ENCODE data around the gene SELENOM.
A peak's percentile ranks its signal among the peaks of the same experiment; 100 is the strongest.

The SELENOM gene

DNA sequence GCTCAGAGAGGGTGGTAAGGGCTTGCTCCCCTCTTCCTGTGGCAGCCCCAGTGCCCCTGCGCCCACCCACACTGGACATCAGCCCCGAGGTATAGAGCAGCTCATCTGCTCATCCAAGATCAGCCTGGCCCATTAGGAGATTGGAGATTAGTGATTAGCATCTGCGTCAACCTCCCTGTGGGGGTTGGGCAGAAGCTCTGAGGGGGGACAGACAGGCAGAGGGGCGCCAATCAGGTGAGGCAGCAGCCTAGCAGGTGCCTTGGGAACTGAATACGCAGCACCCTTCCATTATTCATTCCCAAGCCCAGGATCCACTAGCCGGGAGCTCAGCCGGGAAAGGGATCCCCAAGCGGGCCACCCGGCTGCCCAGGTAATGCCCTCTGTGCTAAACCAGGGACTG, 15.2 kb downstream of the SELENOM start:
- H3K4me1 ChIP-seq = no peaks in the 10 kb centered on the region
- H3K4me3 ChIP-seq (ENCODE audit: low read depth, low read length) = no peak overlapping the region
- H3K36me3 ChIP-seq (ENCODE audit: control insufficient read depth, insufficient read depth, low read length) = no peaks in the 10 kb centered on the region
- H3K9me3 ChIP-seq (ENCODE audit: control insufficient read depth, low read length) = no peaks in the 10 kb centered on the region
- no peak overlapping the region for H3K9ac ChIP-seq
- no peaks in the 10 kb centered on the region for H3K79me2 ChIP-seq
- no peak overlapping the region for H3K27ac ChIP-seq
- TF ChIP-seq, protein P1, sequence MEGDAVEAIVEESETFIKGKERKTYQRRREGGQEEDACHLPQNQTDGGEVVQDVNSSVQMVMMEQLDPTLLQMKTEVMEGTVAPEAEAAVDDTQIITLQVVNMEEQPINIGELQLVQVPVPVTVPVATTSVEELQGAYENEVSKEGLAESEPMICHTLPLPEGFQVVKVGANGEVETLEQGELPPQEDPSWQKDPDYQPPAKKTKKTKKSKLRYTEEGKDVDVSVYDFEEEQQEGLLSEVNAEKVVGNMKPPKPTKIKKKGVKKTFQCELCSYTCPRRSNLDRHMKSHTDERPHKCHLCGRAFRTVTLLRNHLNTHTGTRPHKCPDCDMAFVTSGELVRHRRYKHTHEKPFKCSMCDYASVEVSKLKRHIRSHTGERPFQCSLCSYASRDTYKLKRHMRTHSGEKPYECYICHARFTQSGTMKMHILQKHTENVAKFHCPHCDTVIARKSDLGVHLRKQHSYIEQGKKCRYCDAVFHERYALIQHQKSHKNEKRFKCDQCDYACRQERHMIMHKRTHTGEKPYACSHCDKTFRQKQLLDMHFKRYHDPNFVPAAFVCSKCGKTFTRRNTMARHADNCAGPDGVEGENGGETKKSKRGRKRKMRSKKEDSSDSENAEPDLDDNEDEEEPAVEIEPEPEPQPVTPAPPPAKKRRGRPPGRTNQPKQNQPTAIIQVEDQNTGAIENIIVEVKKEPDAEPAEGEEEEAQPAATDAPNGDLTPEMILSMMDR (IDR thresholded peaks at IDR 0.05) = no peak
- no peak overlapping the region for H3K4me2 ChIP-seq (ENCODE audit: low read length)
- H2AFZ ChIP-seq = no peak overlapping the region
- H3K27me3 ChIP-seq (ENCODE audit: control insufficient read depth, insufficient read depth, low read length) = no peaks in the 10 kb centered on the region

DNA sequence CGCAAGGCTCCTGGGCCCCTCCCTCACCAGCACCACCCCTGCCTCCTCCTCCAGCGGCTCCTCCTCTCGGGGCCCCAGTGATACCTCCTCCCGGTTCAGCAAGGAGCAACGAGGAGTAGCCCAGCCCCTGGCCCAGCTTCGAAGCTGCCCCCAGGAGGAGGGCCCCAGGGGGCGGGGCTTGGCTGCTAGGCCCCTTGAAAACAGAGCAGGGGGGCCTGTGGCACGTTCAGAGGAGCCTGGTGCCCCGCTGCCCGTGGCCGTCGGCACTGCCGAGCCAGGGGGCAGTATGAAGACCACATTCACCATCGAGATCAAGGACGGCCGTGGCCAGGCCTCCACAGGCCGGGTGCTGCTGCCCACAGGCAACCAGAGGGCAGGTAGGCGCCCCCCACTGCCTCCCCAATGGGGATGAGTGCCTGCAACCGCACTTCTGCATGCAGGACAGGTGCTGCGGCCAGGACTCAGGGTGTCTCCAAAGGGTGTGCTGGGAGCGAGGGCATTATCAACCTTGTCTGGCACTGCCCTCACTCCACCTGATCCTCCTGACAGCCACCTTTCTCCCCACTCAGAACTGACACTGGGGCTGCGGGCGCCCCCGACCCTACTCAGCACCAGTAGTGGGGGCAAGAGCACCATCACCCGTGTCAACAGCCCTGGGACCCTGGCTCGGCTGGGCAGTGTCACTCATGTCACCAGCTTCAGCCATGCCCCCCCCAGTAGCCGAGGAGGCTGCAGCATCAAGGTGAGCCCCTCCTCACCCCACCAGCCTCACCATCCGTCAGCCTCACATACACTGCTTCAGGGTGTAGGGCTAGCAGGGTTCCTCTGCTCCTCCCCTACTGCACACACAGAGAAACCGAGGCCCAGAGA, 16.0 kb downstream of the SELENOM start:
- TF ChIP-seq, protein P1 (IDR thresholded peaks at IDR 0.05) = no peak
- Histone ChIP-seq H3K27ac (no peak overlapping the region), H3K4me3 (ENCODE audit: low read depth, low read length) (no peak overlapping the region), H3K36me3 (ENCODE audit: control insufficient read depth, insufficient read depth, low read length) (no peaks in the 10 kb centered on the region), H3K4me1 (no peaks in the 10 kb centered on the region), H3K27me3 (ENCODE audit: control insufficient read depth, insufficient read depth, low read length) (no peaks in the 10 kb centered on the region), H3K79me2 (no peaks in the 10 kb centered on the region), H2AFZ (no peak overlapping the region), H3K4me2 (ENCODE audit: low read length) (no peak overlapping the region), H3K9me3 (ENCODE audit: control insufficient read depth, low read length) (no peaks in the 10 kb centered on the region), H3K9ac (no peak overlapping the region)

DNA sequence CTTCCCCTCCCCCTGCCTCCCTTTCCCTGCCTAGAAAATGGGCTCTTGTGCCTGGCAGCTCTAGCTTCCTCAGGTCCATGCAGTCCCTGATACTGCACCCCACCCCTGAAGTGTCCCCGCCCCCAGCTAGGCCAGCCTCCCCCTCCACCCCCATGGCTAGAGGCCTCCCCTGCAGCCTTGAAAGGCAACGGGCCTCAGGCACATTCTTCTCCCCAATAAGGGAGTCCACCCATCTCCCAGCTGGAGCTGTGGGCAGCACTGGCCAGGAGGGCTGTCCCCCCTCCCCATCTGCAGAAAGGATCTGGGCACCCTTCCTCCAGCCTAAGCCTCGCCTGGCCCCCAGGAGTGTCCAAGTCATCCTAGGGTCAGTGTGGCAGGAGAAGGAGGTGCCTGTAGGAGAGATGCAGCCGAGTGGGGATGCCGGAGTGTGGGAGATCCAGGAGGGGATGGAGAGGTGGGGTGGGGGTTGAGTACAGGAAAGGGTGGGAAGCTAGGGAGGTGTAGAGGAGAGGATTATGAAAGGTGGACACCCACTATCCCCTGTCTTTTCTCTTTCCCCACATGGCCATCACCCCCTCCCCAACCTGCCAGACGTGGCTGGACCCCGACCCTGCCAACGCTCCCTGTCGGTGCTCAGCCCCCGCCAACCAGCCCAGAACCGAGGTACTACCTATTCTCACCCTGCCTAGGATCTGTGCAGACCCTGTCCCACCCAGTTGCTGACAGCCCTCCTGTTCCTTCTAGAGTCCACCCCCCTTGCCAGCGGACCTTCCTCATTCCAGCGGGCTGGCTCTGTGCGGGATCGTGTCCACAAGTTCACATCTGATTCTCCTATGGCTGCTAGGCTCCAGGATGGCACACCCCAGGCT, 16.9 kb downstream of the SELENOM start:
- Histone ChIP-seq H3K9me3 (ENCODE audit: control insufficient read depth, low read length) (no peaks in the 10 kb centered on the region), H3K27me3 (ENCODE audit: control insufficient read depth, insufficient read depth, low read length) (no peaks in the 10 kb centered on the region), H3K4me1 (no peaks in the 10 kb centered on the region), H3K9ac (no peak overlapping the region), H3K27ac (no peak overlapping the region), H3K4me2 (ENCODE audit: low read length) (no peak overlapping the region), H3K79me2 (no peaks in the 10 kb centered on the region), H3K4me3 (ENCODE audit: low read depth, low read length) (no peak overlapping the region), H2AFZ (no peak overlapping the region), H3K36me3 (ENCODE audit: control insufficient read depth, insufficient read depth, low read length) (no peaks in the 10 kb centered on the region)
- TF ChIP-seq, protein P1 (IDR thresholded peaks at IDR 0.05) = no peak

DNA sequence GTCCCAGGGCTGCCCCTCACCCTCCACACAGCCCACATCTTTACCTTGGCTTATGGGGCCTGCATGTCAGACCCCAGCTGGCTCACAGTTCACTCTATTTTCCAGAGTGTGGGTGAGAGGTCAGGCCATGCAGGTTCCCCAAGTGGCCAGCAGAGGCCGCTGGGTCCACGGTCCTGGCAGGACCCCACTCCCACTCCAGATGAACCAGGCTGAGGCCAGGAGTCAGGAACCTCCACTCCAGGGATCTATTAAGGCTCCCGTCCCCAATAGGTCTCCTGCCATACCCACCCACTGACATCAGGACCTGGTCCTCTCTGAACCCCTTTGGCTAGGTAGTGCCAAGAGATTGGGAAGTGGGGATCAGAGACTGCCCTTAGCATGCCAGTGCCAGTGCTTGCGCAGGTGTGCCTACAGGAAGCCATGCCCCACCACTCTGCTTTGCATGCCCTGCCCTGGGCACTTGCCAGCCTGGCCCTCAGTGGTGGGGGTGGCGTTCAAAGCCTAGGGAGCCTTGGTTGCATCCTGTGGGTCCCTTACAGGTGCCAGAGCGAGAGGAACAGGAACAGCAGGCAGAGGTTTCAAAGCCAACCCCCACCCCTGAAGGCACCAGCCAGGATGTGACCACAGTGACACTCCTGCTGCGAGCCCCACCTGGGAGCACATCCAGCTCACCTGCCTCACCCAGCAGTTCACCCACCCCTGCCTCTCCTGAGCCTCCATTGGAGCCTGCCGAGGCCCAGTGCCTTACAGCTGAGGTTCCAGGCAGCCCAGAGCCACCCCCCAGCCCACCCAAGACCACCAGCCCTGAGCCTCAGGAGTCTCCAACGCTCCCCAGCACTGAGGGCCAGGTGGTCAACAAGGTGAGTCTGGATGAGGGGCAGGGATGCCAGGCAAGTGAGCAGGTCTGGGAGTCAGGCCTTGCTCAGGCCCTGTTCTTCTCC, 17.9 kb downstream of the SELENOM start:
- Histone ChIP-seq H3K9ac (no peak overlapping the region), H3K27me3 (ENCODE audit: control insufficient read depth, insufficient read depth, low read length) (no peaks in the 10 kb centered on the region), H3K4me2 (ENCODE audit: low read length) (no peak overlapping the region), H3K79me2 (no peaks in the 10 kb centered on the region), H2AFZ (no peak overlapping the region), H3K9me3 (ENCODE audit: control insufficient read depth, low read length) (no peaks in the 10 kb centered on the region), H3K27ac (no peak overlapping the region), H3K36me3 (ENCODE audit: control insufficient read depth, insufficient read depth, low read length) (no peaks in the 10 kb centered on the region), H3K4me3 (ENCODE audit: low read depth, low read length) (no peak overlapping the region), H3K4me1 (no peaks in the 10 kb centered on the region)
- TF ChIP-seq, protein P1 (IDR thresholded peaks at IDR 0.05) = peak; percentile 74

Measured in parathyroid adenoma (tissue), 2 donors.